ENCODE data around the gene CDC14A.

GRCh38 chr1:100323419-100324106 lies 28.7 kb upstream of the CDC14A start:
- TF ChIP-seq L3MBTL2 (conservative IDR thresholded peaks at IDR 0.05) (no peak), CTBP1 (IDR thresholded peaks at IDR 0.05; ENCODE audit: borderline replicate concordance) (no peak), FOXM1 (IDR thresholded peaks at IDR 0.05; ENCODE audit: borderline replicate concordance) (no peak), ZNF384 (IDR thresholded peaks at IDR 0.05) (no peak), FOXA1 (IDR thresholded peaks at IDR 0.05) (no peak), SP1 (IDR thresholded peaks at IDR 0.05) (no peak), HDGF (IDR thresholded peaks at IDR 0.05; ENCODE audit: borderline replicate concordance) (no peak), FOXK2 (IDR thresholded peaks at IDR 0.05) (no peak), BHLHE40 (IDR thresholded peaks at IDR 0.05; ENCODE audit: borderline replicate concordance) (no peak), TARDBP (IDR thresholded peaks at IDR 0.05) (no peak), ELF4 (IDR thresholded peaks at IDR 0.05) (no peak), NFRKB (IDR thresholded peaks at IDR 0.05) (no peak), PKNOX1 (IDR thresholded peaks at IDR 0.05) (no peak)

Measured in HEK293T (cell line).